Esophagus squamous epithelium (tissue), 5 donors: ENCODE results near the gene ARHGEF3. TPM values are rescaled to one million over a fixed set of nuclear protein-coding genes. Genes with fewer than 3 reads are reported as not detected.

Source experiments
- DNase-seq: peaks from one replicate; lab custom pipeline; 2025; lab: John Stamatoyannopoulos, UW
- H3K27ac ChIP-seq, 4 donors: fragments of 200-600 bp; sonication (generic); one replicate each; pipeline ENCODE4 v1.5.1; 2016 to 2019; ENCODE audit warnings: mild to moderate bottlenecking in 1 of 4
- H3K27me3 ChIP-seq, 4 donors: fragments of 200-600 bp; sonication (generic); 1 replicate in 3 of 4; 2 replicates in 1 of 4; pipeline versions ENCODE4 v1.5.1 to v1.6.0; 2017 to 2021; ENCODE audit warnings: antibody characterized with exemption in 1 of 4
- H3K36me3 ChIP-seq, 3 donors: fragments of 200-600 bp; sonication (generic); one replicate each; pipeline ENCODE4 v1.5.1; 2016 to 2019
- H3K4me1 ChIP-seq, 3 donors: fragments of 200-600 bp; sonication (generic); one replicate each; pipeline ENCODE4 v1.5.1; 2017 to 2019
- H3K4me3 ChIP-seq, 4 donors: fragments of 200-600 bp; sonication (generic); 1 replicate in 3 of 4; 2 replicates in 1 of 4; pipeline ENCODE4 v1.5.1; 2016 to 2019; ENCODE audit warnings: mild to moderate bottlenecking in 2 of 4, moderate library complexity in 1 of 4
- H3K9me3 ChIP-seq, 3 donors: fragments of 200-600 bp; sonication (generic); one replicate each; pipeline ENCODE4 v1.5.1; 2016 to 2019
- POLR2A ChIP-seq, 4 donors: fragments of 450-650 bp; IDR thresholded peaks; one replicate each; pipeline ENCODE4 v1.6.1; 2017; ENCODE audit warnings: antibody characterized with exemption in 4 of 4, mild to moderate bottlenecking in 4 of 4, moderate library complexity in 3 of 4
- WGBS, 2 donors: methylation state at CpG; one replicate each; pipeline ENCODE4 v1.1.5; 2018; 5-methylcytosine and 5-hydroxymethylcytosine counted together
- intact Hi-C: fragments of 100-400 bp; cut with DNase I; formaldehyde crosslinking; loops from one replicate; pipeline ENCODE4 v1.15.0; 2022
- total RNA-seq, 4 donors: library from RNA; depleted of rRNA; stranded (reverse); fragments of >200 nt; gene quantifications; one replicate each; pipeline ENCODE4 v1.1.0, GENCODE V29; 2016
- TF ChIP-seq, protein P1 (sequence below), 6 experiments: fragments of 450-650 bp in 4 of 6; fragments of 200-600 bp in 2 of 6; sonication (generic) in 2 of 6; IDR thresholded peaks; one replicate each; pipeline ENCODE4 v1.5.1; 2016 to 2019; ENCODE audit warnings: antibody characterized with exemption in 6 of 6, mild to moderate bottlenecking in 4 of 6, moderate library complexity in 4 of 6
- donor health status: DM: yes; HTN: yes; CAD: no.

The ARHGEF3 gene
- total RNA-seq, 4 donors from 2014 or later: 20.6 to 26.3 (median 24.7) TPM

DNA sequence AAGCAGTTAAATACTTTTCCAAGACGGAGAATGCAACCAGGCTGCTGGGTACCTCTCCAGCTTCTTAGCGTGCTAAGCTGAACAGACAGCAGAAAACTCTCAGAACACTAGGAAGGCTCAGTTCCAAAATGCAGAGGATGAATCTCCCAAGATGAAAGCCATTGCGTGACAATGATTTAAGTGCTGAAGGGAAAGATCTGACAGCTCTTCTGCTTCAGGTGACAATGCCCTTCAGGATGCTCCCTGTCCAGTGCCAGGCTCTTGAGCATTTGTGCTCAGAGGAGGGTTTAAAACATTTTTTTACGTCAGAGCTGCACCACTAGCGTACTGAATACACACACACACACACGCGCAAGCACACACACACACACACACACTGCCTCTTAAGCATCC lies 26.3 kb downstream of the ARHGEF3 start:
- peak overlapping the region in 1 of 4 donors; percentile 37 for H3K4me3 ChIP-seq
- H3K36me3 ChIP-seq: peaks cover 0 to 40% (median 4%) of the 10 kb centered on the region in 3 donors
- H3K9me3 ChIP-seq: no peaks in the 10 kb centered on the region
- no peak for DNase-seq
- intact Hi-C loops: no loop called here
- H3K4me1 ChIP-seq: peaks cover 0 to 35% (median 4%) of the 10 kb centered on the region in 3 donors
- H3K27me3 ChIP-seq: no peaks in the 10 kb centered on the region
- 75 to 92% methylated on average over 5 to 7 of the region's 7 CpGs for WGBS, 2 donors
- TF ChIP-seq POLR2A (IDR thresholded peaks at IDR 0.05): no peak
- TF ChIP-seq, protein P1, sequence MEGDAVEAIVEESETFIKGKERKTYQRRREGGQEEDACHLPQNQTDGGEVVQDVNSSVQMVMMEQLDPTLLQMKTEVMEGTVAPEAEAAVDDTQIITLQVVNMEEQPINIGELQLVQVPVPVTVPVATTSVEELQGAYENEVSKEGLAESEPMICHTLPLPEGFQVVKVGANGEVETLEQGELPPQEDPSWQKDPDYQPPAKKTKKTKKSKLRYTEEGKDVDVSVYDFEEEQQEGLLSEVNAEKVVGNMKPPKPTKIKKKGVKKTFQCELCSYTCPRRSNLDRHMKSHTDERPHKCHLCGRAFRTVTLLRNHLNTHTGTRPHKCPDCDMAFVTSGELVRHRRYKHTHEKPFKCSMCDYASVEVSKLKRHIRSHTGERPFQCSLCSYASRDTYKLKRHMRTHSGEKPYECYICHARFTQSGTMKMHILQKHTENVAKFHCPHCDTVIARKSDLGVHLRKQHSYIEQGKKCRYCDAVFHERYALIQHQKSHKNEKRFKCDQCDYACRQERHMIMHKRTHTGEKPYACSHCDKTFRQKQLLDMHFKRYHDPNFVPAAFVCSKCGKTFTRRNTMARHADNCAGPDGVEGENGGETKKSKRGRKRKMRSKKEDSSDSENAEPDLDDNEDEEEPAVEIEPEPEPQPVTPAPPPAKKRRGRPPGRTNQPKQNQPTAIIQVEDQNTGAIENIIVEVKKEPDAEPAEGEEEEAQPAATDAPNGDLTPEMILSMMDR (IDR thresholded peaks at IDR 0.05): no peak
- peak overlapping the region in 2 of 4 donors; percentile 42 to 50 for H3K27ac ChIP-seq

DNA sequence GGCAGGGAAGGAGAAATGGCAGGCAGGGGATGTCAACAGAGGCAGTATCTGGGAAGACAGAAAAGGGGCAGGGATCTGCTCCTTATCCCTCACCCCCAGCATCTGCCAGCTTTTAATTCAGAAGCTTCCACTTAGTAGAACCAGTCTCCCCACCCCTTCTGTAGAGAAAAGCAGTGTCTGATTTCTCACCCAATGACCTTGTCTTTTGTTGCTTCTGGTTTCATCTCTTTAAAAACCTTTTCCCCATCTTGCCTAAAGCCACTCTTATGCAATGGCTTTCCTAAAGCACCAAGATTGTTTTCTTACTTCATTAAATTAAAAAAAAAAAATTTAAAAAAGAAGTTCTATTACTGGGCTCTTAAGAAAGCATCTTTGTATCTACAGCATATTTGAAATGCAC lies 27.8 kb downstream of the ARHGEF3 start:
- H3K27ac ChIP-seq: no peak overlapping the region
- no peaks in the 10 kb centered on the region for H3K9me3 ChIP-seq
- peaks cover 0 to 41% (median 4%) of the 10 kb centered on the region in 3 donors for H3K4me1 ChIP-seq
- no peak for DNase-seq
- TF ChIP-seq, protein P1 (IDR thresholded peaks at IDR 0.05): no peak
- no peak for TF ChIP-seq POLR2A (IDR thresholded peaks at IDR 0.05)
- no peaks in the 10 kb centered on the region for H3K27me3 ChIP-seq
- H3K4me3 ChIP-seq: no peak overlapping the region
- intact Hi-C loops: no loop called here
- peaks cover 0 to 54% (median 4%) of the 10 kb centered on the region in 3 donors for H3K36me3 ChIP-seq

DNA sequence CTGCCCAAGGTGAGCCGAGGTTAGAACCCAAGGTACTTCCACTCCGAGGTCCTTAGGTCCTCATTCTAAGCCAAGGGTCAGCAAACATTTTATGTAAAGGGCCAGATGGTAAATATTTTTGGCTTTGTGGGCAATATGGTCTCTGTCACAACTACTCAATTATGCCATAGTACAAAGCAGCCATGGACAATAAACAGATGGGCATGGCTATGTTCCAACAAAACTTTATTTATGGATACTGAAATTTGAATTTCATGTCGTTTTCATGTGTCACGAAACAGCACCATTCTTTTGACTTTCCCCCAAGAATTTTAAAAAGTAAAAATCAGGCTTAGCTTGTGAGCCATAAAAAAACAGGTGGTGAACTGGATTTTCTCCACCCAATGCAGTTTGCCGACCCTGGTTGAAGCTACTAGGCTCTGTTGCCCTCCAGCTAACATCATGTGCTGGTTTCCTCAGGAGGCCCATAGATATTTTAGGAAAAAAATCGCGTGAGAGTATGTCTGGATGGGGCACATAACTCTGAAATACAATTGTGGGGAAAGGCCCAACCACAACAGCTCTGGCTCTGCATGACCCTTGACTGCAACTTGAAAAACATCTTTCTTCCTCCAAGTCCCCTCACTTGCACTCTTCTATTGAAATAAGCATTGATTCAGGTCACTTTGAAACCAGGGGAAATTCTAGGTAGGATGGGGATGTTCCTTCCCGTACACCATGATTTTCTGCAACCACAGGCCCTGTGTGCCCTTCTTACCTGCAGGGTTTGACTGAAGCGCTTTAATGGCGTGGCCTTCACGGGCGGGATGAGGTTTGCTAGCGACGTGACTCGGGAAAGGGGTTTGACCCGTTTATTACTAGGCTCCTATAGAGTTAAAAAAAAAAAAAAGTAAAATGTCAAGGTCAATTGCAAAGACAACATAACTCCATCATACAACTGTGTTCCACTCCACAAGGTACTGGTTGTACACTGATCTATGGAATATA lies 28.5 kb downstream of the ARHGEF3 start:
- intact Hi-C loops: no loop called here
- no peak for TF ChIP-seq POLR2A (IDR thresholded peaks at IDR 0.05)
- TF ChIP-seq, protein P1 (IDR thresholded peaks at IDR 0.05): no peak
- H3K27ac ChIP-seq: no peak overlapping the region
- H3K27me3 ChIP-seq: no peaks in the 10 kb centered on the region
- no peaks in the 10 kb centered on the region for H3K9me3 ChIP-seq
- H3K36me3 ChIP-seq: peaks cover 0 to 62% (median 4%) of the 10 kb centered on the region in 3 donors
- peaks cover 0 to 43% (median 4%) of the 10 kb centered on the region in 3 donors for H3K4me1 ChIP-seq
- WGBS, 2 donors: 83 to 88% methylated on average over 15 to 16 of the region's 16 CpGs
- no peak for DNase-seq
- H3K4me3 ChIP-seq: no peak overlapping the region

DNA sequence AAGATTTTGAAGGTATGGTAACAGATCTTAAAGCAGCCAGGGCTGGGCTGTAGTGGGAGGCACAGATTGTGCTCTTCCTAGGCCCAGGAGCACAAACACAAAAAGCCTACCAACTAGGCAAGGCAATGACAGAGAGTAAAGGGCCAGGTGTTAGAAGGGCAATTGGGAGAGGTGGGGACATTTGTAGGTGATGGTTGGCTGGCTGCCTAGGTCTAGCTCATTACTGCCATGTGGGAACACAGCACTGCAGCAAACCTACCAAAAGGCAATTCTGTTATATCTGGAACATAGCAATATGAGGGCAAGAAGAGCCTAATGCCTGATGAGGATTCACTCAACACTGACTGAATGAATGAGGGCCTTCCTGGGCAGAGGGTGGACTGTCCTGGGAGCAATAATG lies 30.4 kb downstream of the ARHGEF3 start:
- intact Hi-C loops: no loop called here
- no peak for DNase-seq
- Histone ChIP-seq H3K36me3 (peaks cover 0 to 77% (median 4%) of the 10 kb centered on the region in 3 donors), H3K27ac (no peak overlapping the region), H3K9me3 (no peaks in the 10 kb centered on the region), H3K27me3 (no peaks in the 10 kb centered on the region), H3K4me1 (peaks cover 0 to 27% (median 2%) of the 10 kb centered on the region in 3 donors), H3K4me3 (no peak overlapping the region)
- TF ChIP-seq POLR2A (IDR thresholded peaks at IDR 0.05): no peak
- TF ChIP-seq, protein P1 (IDR thresholded peaks at IDR 0.05): no peak

DNA sequence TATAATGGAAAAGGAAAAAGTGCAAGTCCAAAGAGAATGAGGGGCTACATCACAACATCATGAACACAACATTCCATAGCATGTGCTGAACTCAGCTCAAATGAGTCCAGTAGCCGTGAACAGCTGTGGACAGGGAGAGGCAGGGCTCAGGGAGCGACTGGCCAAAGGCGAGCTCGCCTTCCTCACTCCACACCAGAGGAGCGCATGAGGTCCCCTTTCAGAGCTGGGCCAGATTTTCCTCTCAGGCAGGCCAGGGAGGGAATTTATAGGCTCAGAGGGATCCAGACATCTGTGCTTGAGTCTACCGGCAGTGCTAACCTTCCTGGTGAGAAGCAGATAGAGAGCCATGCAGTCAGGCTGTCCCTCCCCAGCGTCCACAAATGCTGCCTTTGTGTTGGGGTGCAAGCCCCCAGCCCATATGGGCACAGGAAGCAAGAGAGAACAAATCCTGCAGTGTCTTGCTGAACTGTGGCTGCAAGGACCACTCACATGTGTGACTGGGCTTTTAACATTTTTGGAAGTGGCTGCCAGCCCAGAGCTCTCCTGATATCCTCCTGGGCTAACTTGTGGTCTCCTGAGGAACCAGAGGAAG lies 32.5 kb downstream of the ARHGEF3 start:
- Histone ChIP-seq H3K9me3 (no peaks in the 10 kb centered on the region), H3K4me3 (no peak overlapping the region), H3K27ac (no peak overlapping the region), H3K4me1 (peaks cover 0 to 10% (median 0%) of the 10 kb centered on the region in 3 donors), H3K27me3 (no peaks in the 10 kb centered on the region), H3K36me3 (peaks cover 0 to 84% (median 4%) of the 10 kb centered on the region in 3 donors)
- TF ChIP-seq, protein P1 (IDR thresholded peaks at IDR 0.05): no peak
- no peak for TF ChIP-seq POLR2A (IDR thresholded peaks at IDR 0.05)
- intact Hi-C loops: no loop called here
- no peak for DNase-seq
- WGBS, 2 donors: 70 to 93% methylated on average over 5 to 6 of the region's 7 CpGs
